WI38 (cell line): ENCODE measurements around the gene LPAR3.

ENCODE experiments used
- H3K4me3 ChIP-seq: 2 replicates; pipeline ENCODE4 v1.5.1; 2011; ENCODE audit warnings: low read depth, mild to moderate bottlenecking, control low read depth, low read length
- CTCF ChIP-seq: IDR thresholded peaks from 2 replicates; pipeline ENCODE4 v1.5.1; 2012; ENCODE audit warnings: low read depth, mild to moderate bottlenecking, control low read depth, low read length

Gene LPAR3

GRCh38 chr1:84769636-84770035 lies 123.4 kb downstream of the LPAR3 start:
- TF ChIP-seq CTCF = no peak
- no peak overlapping the region for H3K4me3 ChIP-seq

GRCh38 chr1:84768634-84769033 lies 124.4 kb downstream of the LPAR3 start:
- no peak for TF ChIP-seq CTCF
- no peak overlapping the region for H3K4me3 ChIP-seq

GRCh38 chr1:84763912-84764680 lies 128.9 kb downstream of the LPAR3 start:
- no peak for TF ChIP-seq CTCF
- no peak overlapping the region for H3K4me3 ChIP-seq

- no peak overlapping the region for H3K4me3 ChIP-seq
- no peak for TF ChIP-seq CTCF
Measured at GRCh38 chr1:84762664-84763063, 130.3 kb downstream of the LPAR3 start.
